HG03045 (cell line): ENCODE data around the gene MACROD2.
"Not testable (repeated sequence)": the region's sequence is repeated elsewhere in the genome, so short reads cannot be mapped to it uniquely, and the experiment has no call there.

Source experiments
- ATAC-seq: cut with Tn5 transposase; IDR thresholded peaks from one replicate; pipeline ENCODE4 v1.9.1; 2021; ENCODE audit warnings: mild to moderate bottlenecking, moderate library complexity; ENCODE audit not compliant: unreplicated experiment

The MACROD2 gene

GRCh38 chr20:14449323-14449722, 454.0 kb downstream of the MACROD2 start:
- no peak for ATAC-seq

GRCh38 chr20:14450256-14450655, 454.9 kb downstream of the MACROD2 start:
- no peak for ATAC-seq

- ATAC-seq: no peak
Observed at GRCh38 chr20:14451458-14451857, 456.1 kb downstream of the MACROD2 start.

GRCh38 chr20:14453259-14453658, 457.9 kb downstream of the MACROD2 start:
- no peak for ATAC-seq

- no peak for ATAC-seq
Observed at GRCh38 chr20:14454296-14454695, 459.0 kb downstream of the MACROD2 start.

- ATAC-seq: not testable (repeated sequence)
Observed at GRCh38 chr20:14467104-14467827, 471.9 kb downstream of the MACROD2 start.

GRCh38 chr20:14470231-14470899, 475.0 kb downstream of the MACROD2 start:
- ATAC-seq: no peak

GRCh38 chr20:14470977-14471661, 475.8 kb downstream of the MACROD2 start:
- no peak for ATAC-seq

GRCh38 chr20:14477125-14477524, 481.8 kb downstream of the MACROD2 start:
- ATAC-seq: no peak

GRCh38 chr20:14478126-14478525, 482.8 kb downstream of the MACROD2 start:
- no peak for ATAC-seq

GRCh38 chr20:14481863-14482262, 486.5 kb downstream of the MACROD2 start:
- ATAC-seq: no peak

GRCh38 chr20:14488212-14488611, 492.9 kb downstream of the MACROD2 start:
- ATAC-seq: no peak

GRCh38 chr20:14488756-14489479, 493.6 kb downstream of the MACROD2 start:
- no peak for ATAC-seq

- no peak for ATAC-seq
Observed at GRCh38 chr20:14489544-14489943, 494.2 kb downstream of the MACROD2 start.

- no peak for ATAC-seq
Observed at GRCh38 chr20:14491436-14491835, 496.1 kb downstream of the MACROD2 start.

GRCh38 chr20:14493408-14493807, 498.1 kb downstream of the MACROD2 start:
- ATAC-seq: no peak

- no peak for ATAC-seq
Observed at GRCh38 chr20:14494355-14494754, 499.0 kb downstream of the MACROD2 start.

GRCh38 chr20:14495066-14495465, 499.8 kb downstream of the MACROD2 start:
- ATAC-seq: no peak

- ATAC-seq: no peak
Observed at GRCh38 chr20:14497004-14497403, 501.7 kb downstream of the MACROD2 start.

- no peak for ATAC-seq
Observed at GRCh38 chr20:14498772-14499171, 503.5 kb downstream of the MACROD2 start.

- ATAC-seq: no peak
Observed at GRCh38 chr20:14505476-14505875, 510.2 kb downstream of the MACROD2 start.
